ENCODE data around the gene FRA10AC1. TPM values are rescaled to one million over a fixed set of nuclear protein-coding genes. Genes with fewer than 3 reads are reported as not detected.

FRA10AC1 gene
- total RNA-seq, 1 experiment from 2014 or later, result 20.3 TPM

DNA sequence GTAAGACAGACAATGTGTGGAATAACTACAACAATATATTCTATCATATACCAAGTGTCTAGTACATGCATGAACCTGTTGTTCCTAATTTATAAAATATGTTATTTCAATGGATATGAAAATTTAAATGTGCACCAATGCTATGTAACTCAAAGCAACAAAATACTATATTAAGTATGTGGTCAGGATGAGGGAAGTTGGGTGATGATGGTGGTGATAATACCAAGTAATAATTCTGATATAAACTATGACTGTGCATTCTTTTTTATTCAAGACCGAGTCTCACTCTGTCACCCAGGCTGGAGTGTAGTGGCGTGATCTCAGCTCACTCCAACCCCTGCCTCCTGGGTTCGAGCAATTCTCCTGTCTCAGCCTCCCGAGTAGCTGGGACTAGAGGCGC is 2.1 kb upstream of the FRA10AC1 start:
- POLR2A ChIA-PET, result no interaction called here
- BruUV-seq (replicated peaks), result no TSS peak
- CTCF ChIA-PET, result interaction anchor here (0.6 kb wide), 1 partner anchor 40 kb away, joined by 3 read pairs; no protein-coding TSS in a partner anchor

GRCh38 chr10:93703841-93704240 is 1.4 kb upstream of the FRA10AC1 start:
- DNase-seq (ENCODE audit: low read depth, low spot score), result no peak
- no peak for ATAC-seq
- no peak for TF ChIP-seq POLR2AphosphoS5 (IDR thresholded peaks at IDR 0.05; ENCODE audit: low read depth, low read length)
- TF ChIP-seq SIN3A (IDR thresholded peaks at IDR 0.05; ENCODE audit: borderline replicate concordance, insufficient read depth, low read depth, low read length), result no peak
- TF ChIP-seq CTCF (IDR thresholded peaks at IDR 0.05), result no peak
- no peak for TF ChIP-seq REST (IDR thresholded peaks at IDR 0.05; ENCODE audit: insufficient read depth in 1 of 2, low read depth in 2 of 2, low read length in 1 of 2)
- no peak for TF ChIP-seq TCF7L2 (IDR thresholded peaks at IDR 0.05; ENCODE audit: low read depth, low read length)
- no TSS peak for BruUV-seq (replicated peaks)
- in situ Hi-C loops (cut with HindIII; ENCODE audit: low pct_unique_long_range_greater_than_20kb, low sequenced_read_pairs) (no loop called here), intact Hi-C loops (cut with micrococcal nuclease; ENCODE audit: unreplicated experiment) (loop anchor here (2.0 kb wide), 1 partner anchor 111 kb away; no protein-coding TSS in a partner anchor)
- H3K36me3 ChIP-seq (ENCODE audit: control insufficient read depth, insufficient read depth, low read length), result peaks cover 9% of the 10 kb centered on the region; the same call in 1 of the 2 replicates
- H3K9me3 ChIP-seq (ENCODE audit: control insufficient read depth, insufficient read depth, low read depth, low read length), result no peaks in the 10 kb centered on the region
- ChIA-PET POLR2A (no interaction called here), CTCF (no interaction called here)
- no peak overlapping the region for H3K27ac ChIP-seq (ENCODE audit: low read length)
- peaks cover 9% of the 10 kb centered on the region; the same call in 1 of the 2 replicates for H3K4me1 ChIP-seq (ENCODE audit: control insufficient read depth, insufficient read depth, low read length)
- H3K4me3 ChIP-seq (ENCODE audit: low read depth in 2 of 2, low read length in 2 of 2), result no peak overlapping the region
- H3K27me3 ChIP-seq (ENCODE audit: control insufficient read depth, insufficient read depth, low read length), result no peaks in the 10 kb centered on the region; the same call in 1 of the 2 replicates

More for the DNA sequence above, 2.1 kb upstream of the FRA10AC1 start:
- H3K36me3 ChIP-seq (ENCODE audit: control insufficient read depth, insufficient read depth, low read length), result 0 out of 2 replicates have a peak, but pooled peaks cover 3% of the 10 kb centered on the region
- intact Hi-C loops (cut with micrococcal nuclease; ENCODE audit: unreplicated experiment) (no loop called here), in situ Hi-C loops (cut with HindIII; ENCODE audit: low pct_unique_long_range_greater_than_20kb, low sequenced_read_pairs) (no loop called here)
- H3K9me3 ChIP-seq (ENCODE audit: control insufficient read depth, insufficient read depth, low read depth, low read length), result no peaks in the 10 kb centered on the region
- TF ChIP-seq TCF7L2 (IDR thresholded peaks at IDR 0.05; ENCODE audit: low read depth, low read length) (no peak), CTCF (IDR thresholded peaks at IDR 0.05) (no peak), POLR2AphosphoS5 (IDR thresholded peaks at IDR 0.05; ENCODE audit: low read depth, low read length) (no peak), REST (IDR thresholded peaks at IDR 0.05; ENCODE audit: insufficient read depth in 1 of 2, low read depth in 2 of 2, low read length in 1 of 2) (no peak)
- H3K4me1 ChIP-seq (ENCODE audit: control insufficient read depth, insufficient read depth, low read length), result peaks cover 9% of the 10 kb centered on the region; the same call in 1 of the 2 replicates
- ATAC-seq (no peak), DNase-seq (ENCODE audit: low read depth, low spot score) (no peak)
- H3K4me3 ChIP-seq (ENCODE audit: low read depth in 2 of 2, low read length in 2 of 2), result no peak overlapping the region
- H3K27ac ChIP-seq (ENCODE audit: low read length), result no peak overlapping the region
- no peaks in the 10 kb centered on the region; the same call in 1 of the 2 replicates for H3K27me3 ChIP-seq (ENCODE audit: control insufficient read depth, insufficient read depth, low read length)

Measured in Panc1 (cell line).